Stimulated activated naive CD8-positive, alpha-beta T cell treated with anti-CD3 and anti-CD28 coated beads, Interleukin-15, Interleukin-2, amounts not matched to agents 100 U/mL and 50 U/mL, for 24 hours (primary cell): ENCODE data around the gene DCAF8.

Experiments used
- ATAC-seq: fragments of 150-1000 bp; cut with Tn5 transposase; one replicate; pipeline ENCODE4 v1.10.0; 2021
- DNase-seq: peaks from one replicate; pipeline ENCODE4 v3.0.0; 2021

The DCAF8 gene

DNA sequence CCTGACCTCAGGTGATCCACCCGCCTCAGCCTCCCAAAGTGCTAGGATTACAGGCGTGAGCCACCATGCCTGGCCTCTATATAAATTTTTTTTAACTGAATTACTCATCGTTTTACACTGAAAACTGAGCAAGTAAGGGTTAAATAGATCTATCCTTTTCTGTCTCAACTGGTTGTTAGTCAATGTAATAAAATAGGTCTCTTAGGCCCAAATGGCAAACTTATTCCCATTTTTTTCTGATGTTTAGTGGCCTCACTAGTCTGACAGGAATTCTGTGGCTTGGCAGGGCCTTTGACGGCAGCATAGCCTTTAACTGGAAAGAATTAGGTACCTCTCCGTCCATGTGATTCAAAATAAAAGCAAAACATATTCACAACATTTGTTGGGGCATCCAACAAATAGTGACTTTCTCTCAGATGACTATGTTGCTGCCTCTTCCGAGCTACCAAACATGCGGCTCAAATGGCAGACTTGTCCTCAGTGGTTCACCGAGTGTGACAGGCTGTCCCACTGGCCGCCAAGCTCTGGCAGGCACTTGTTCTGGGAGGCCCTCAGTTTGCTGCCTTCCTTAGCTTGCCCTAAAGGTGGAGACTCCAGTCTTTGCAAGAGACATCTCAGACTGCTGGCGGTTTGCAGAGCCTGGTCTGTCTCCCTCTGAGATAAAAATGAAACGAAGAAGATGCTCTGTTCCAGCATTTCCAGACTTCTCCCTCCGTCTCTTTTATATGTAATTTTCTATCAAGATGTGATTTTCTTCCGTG lies 93.6 kb downstream of the DCAF8 start:
- ATAC-seq (no peak), DNase-seq (no peak)

DNA sequence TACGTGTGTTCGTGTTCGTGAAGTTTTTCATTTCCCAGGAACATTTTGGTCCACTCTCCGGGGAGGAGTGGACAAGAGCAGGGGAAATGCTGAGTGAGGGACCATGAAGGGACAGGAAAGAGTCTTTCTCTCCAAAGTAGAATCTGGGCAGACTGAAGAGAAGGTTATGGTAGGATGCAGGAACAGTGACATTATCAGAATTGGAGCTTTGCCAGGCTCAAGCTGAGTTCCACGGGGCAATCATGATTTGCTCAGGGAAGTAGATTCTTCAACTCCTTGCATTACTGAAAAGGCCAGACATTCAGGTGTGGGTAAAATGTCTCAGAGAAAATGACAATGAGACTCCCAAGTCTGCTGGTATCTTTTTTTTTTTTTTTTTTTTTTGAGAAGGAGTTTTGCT lies 94.3 kb downstream of the DCAF8 start:
- DNase-seq = no peak
- no peak for ATAC-seq

GRCh38 chr1:160167580-160167979 lies 94.8 kb downstream of the DCAF8 start:
- DNase-seq (peak; percentile 13), ATAC-seq (peak; percentile 90)

GRCh38 chr1:160167056-160167455 lies 95.3 kb downstream of the DCAF8 start:
- ATAC-seq (no peak), DNase-seq (no peak)

DNA sequence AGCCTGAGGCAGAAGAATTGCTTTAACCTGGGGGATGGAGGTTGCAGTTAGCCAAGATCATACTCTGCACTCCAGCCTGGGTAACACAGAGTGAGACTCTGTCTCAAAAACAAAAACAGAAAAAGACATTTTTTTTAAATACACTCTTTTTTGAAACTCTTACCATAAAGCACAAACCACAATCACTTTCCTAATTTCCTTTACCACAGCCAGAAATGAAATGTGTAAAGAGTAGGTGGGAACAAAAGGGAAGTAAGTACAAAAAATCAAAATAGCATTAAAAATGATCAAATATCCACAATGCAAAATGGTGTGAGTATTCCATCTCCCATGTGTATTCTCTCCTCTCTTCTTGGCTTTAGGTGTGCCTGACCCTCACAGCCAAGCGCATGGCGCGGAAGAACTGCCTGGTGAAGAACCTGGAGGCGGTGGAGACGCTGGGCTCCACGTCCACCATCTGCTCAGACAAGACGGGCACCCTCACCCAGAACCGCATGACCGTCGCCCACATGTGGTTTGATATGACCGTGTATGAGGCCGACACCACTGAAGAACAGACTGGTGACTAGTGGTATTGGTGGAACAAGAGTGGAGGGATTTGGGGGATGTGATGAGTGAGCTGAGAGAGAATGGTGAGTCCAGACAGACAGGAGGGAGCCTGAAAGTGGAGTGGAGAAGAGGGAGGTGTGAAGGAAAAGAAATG lies 96.0 kb downstream of the DCAF8 start:
- ATAC-seq (no peak), DNase-seq (no peak)
